OCI-LY7 (cell line): Measurements from ENCODE around the gene DDX5. TPM values are rescaled to one million over a fixed set of nuclear protein-coding genes. Genes with fewer than 3 reads are reported as not detected.
"Not testable (repeated sequence)": the region's sequence is repeated elsewhere in the genome, so short reads cannot be mapped to it uniquely, and the experiment has no call there.

ENCODE experiments used
- BruUV-seq: library from RNA; stranded (reverse); fragments of 400-500 nt; replicated peaks from 2 replicates; lab custom pipeline; 2021; lab: Mats Ljungman, UMichigan
- CTCF ChIA-PET: fragments of 300-600 bp; sonication (Branson Sonifier 250); formaldehyde crosslinking; loops from one replicate; lab custom pipeline; 2022; ENCODE audit warnings: antibody characterized with exemption; ENCODE audit not compliant: unreplicated experiment; lab: Charles Lee
- POLR2A ChIA-PET: fragments of 300-600 bp; sonication (Branson Sonifier 250); formaldehyde crosslinking; loops from one replicate; lab custom pipeline; 2022; ENCODE audit warnings: antibody characterized with exemption; lab: Charles Lee
- DNase-seq: peaks from one replicate; pipeline ENCODE4 v3.0.0-alpha.2; 2015; ENCODE audit warnings: low spot score
- H2AFZ ChIP-seq: fragments of 200-600 bp; sonication (generic), shearing (Covaris generic); 2 replicates; pipeline ENCODE4 v1.6.1; 2014; ENCODE audit warnings: mild to moderate bottlenecking, antibody characterized with exemption, low read length, moderate library complexity
- H3K27ac ChIP-seq: fragments of 200-600 bp; sonication (generic); 2 replicates; pipeline ENCODE4 v1.5.1; 2014; ENCODE audit warnings: mixed run types, low read depth, mild to moderate bottlenecking, moderate library complexity, low read length, inconsistent platforms; ENCODE audit not compliant: poor library complexity, severe bottlenecking
- H3K36me3 ChIP-seq: fragments of 200-600 bp; sonication (generic); 2 replicates; pipeline ENCODE4 v1.6.1; 2014; ENCODE audit warnings: mild to moderate bottlenecking, antibody characterized with exemption, low read length, moderate library complexity, mixed read lengths; ENCODE audit not compliant: insufficient read depth
- H3K4me1 ChIP-seq: fragments of 200-600 bp; sonication (generic); 2 replicates; pipeline ENCODE4 v1.5.1; 2014; ENCODE audit warnings: mild to moderate bottlenecking, low read length; ENCODE audit not compliant: insufficient read depth, poor library complexity, severe bottlenecking
- H3K4me2 ChIP-seq: fragments of 200-600 bp; sonication (generic); 2 replicates; pipeline ENCODE4 v1.6.1; 2014; ENCODE audit warnings: mild to moderate bottlenecking, low read length
- H3K4me3 ChIP-seq: fragments of 200-600 bp; sonication (generic); 2 replicates; pipeline ENCODE4 v1.5.1; 2014; ENCODE audit warnings: mild to moderate bottlenecking, low read depth, low read length; ENCODE audit not compliant: poor library complexity, severe bottlenecking
- H3K79me2 ChIP-seq: fragments of 200-600 bp; sonication (generic); 2 replicates; pipeline ENCODE4 v1.6.1; 2016; ENCODE audit warnings: low read depth, mild to moderate bottlenecking, low read length, moderate library complexity, mixed read lengths; ENCODE audit not compliant: insufficient read depth
- H3K9me2 ChIP-seq: fragments of 200-600 bp; sonication (generic); 2 replicates; pipeline ENCODE4 v1.6.1; 2016; ENCODE audit warnings: mild to moderate bottlenecking, low read length, mixed read lengths; ENCODE audit not compliant: insufficient read depth
- H3K9me3 ChIP-seq: fragments of 200-600 bp; sonication (generic); 2 replicates; pipeline ENCODE4 v1.6.1; 2014; ENCODE audit warnings: mild to moderate bottlenecking, mixed run types, low read length, mixed read lengths
- H4K20me1 ChIP-seq: fragments of 200-600 bp; sonication (generic); 2 replicates; pipeline ENCODE4 v1.6.1; 2014; ENCODE audit warnings: mild to moderate bottlenecking, antibody characterized with exemption, low read length, moderate library complexity, mixed read lengths; ENCODE audit not compliant: insufficient read depth
- CTCF ChIP-seq: fragments of 200-600 bp; sonication (generic); conservative IDR thresholded peaks from 2 replicates; pipeline ENCODE4 v1.5.1; 2014; ENCODE audit warnings: mild to moderate bottlenecking, antibody characterized with exemption, low read length, moderate library complexity, mixed read lengths
- EZH2phosphoT487 ChIP-seq: fragments of 200-600 bp; sonication (generic); IDR thresholded peaks from 2 replicates; pipeline ENCODE4 v1.6.1; 2018; ENCODE audit warnings: low read depth, borderline replicate concordance, mild to moderate bottlenecking, mixed run types, antibody characterized with exemption, low read length, moderate library complexity, mixed read lengths
- intact Hi-C: fragments of 100-400 bp; cut with micrococcal nuclease; formaldehyde crosslinking; loops from one replicate; pipeline ENCODE4 v1.10.0; 2022; ENCODE audit not compliant: unreplicated experiment
- total RNA-seq, 2 experiments: library from RNA; depleted of rRNA in 1 of 2; stranded (reverse); fragments of >200 nt in 1 of 2; shearing (Covaris generic) in 1 of 2; gene quantifications; 2 replicates each; pipeline ENCODE4 v1.2.3, GENCODE V29; 2014 to 2022

DDX5 gene
- total RNA-seq, 2 experiments from 2014 or later, result 362 to 815 TPM

- no peak for DNase-seq
- no peak overlapping the region for H3K4me2 ChIP-seq
- peaks cover 89% of the 10 kb centered on the region for H3K36me3 ChIP-seq
- H3K4me3 ChIP-seq, result no peak overlapping the region
- TF ChIP-seq CTCF (no peak), EZH2phosphoT487 (no peak)
- no peak overlapping the region for H3K27ac ChIP-seq
- no peaks in the 10 kb centered on the region for H3K9me3 ChIP-seq
- peaks cover 6% of the 10 kb centered on the region for H3K4me1 ChIP-seq
- no peaks in the 10 kb centered on the region for H4K20me1 ChIP-seq
- ChIA-PET POLR2A (no interaction called here), CTCF (no interaction called here)
- intact Hi-C loops, result no loop called here
- no peaks in the 10 kb centered on the region for H3K79me2 ChIP-seq
- no peaks in the 10 kb centered on the region for H3K9me2 ChIP-seq
- no peak overlapping the region for H2AFZ ChIP-seq
- no TSS peak for BruUV-seq
Measured at GRCh38 chr17:64471440-64471839, 34.6 kb downstream of the DDX5 start.

DNA sequence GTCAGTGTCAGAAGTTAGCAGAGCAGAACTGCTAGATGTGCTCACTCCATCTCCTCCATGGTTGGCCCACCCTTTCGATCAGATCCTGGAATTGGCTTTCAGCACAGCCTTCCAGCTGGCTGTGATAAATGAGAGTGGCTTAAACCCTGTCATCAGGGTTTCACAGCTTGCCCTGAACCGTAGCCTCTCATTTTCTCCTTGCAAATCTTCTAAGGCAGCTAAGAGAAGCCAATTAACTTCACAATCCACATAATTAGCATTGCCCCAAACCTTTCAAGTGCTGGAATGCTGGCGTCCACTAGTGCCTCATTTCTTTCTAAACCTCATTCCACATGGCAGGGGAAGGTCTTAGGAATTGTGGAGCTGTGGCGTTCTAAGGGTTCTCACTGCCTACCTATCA lies 35.5 kb downstream of the DDX5 start:
- TF ChIP-seq EZH2phosphoT487 (no peak), CTCF (no peak)

DNA sequence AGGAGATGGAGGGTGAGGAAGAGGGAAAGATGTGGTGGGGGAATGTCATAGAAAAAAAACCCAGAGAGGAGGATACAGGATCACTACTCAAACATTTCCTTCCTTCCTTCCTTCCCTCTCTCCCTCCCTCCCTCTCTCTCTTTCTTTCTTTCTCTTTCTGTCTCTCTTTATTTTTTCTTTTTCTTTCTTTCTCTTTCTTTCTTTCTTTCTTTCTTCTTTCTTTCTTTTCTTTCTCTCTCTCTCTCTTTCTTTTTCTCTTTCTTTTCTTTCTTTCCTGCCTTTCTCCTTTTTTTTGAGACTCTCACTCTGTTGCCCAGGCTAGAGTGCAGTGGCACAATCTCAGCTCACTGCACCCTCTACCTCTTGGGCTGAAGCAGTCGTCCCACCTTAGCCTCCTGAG lies 39.3 kb downstream of the DDX5 start:
- POLR2A ChIA-PET, result interaction anchor here (0.6 to 0.7 kb wide), 2 partner anchors 28 to 39 kb away, joined by 3 read pairs; no protein-coding TSS in a partner anchor
- CTCF ChIA-PET, H3K27ac ChIP-seq, H3K9me2 ChIP-seq, BruUV-seq, H4K20me1 ChIP-seq, H3K4me2 ChIP-seq, H3K9me3 ChIP-seq, H3K4me3 ChIP-seq, H3K4me1 ChIP-seq, H2AFZ ChIP-seq, H3K79me2 ChIP-seq, intact Hi-C loops, DNase-seq: not testable (repeated sequence)
- H3K36me3 ChIP-seq, result peaks cover 87% of the 10 kb centered on the region

More for the DNA sequence above, 35.5 kb downstream of the DDX5 start:
- CTCF ChIA-PET, result no interaction called here
- no peak overlapping the region for H3K4me2 ChIP-seq
- no peak overlapping the region for H3K4me3 ChIP-seq
- H2AFZ ChIP-seq, result no peak overlapping the region
- intact Hi-C loops, result no loop called here
- H3K27ac ChIP-seq, result no peak overlapping the region
- H3K4me1 ChIP-seq, result peaks cover 6% of the 10 kb centered on the region
- H3K79me2 ChIP-seq, result no peaks in the 10 kb centered on the region
- H3K9me3 ChIP-seq, result no peaks in the 10 kb centered on the region
- POLR2A ChIA-PET, result interaction anchor here (0.8 kb wide), 1 partner anchor 14 kb away, joined by 3 read pairs; no protein-coding TSS in a partner anchor
- H3K36me3 ChIP-seq, result peaks cover 89% of the 10 kb centered on the region
- BruUV-seq, result no TSS peak
- no peaks in the 10 kb centered on the region for H3K9me2 ChIP-seq
- no peaks in the 10 kb centered on the region for H4K20me1 ChIP-seq
- DNase-seq, result no peak
